GM19455 (cell line): ENCODE data around the gene COPS6.

ENCODE experiments used
- ATAC-seq: cut with Tn5 transposase; IDR thresholded peaks from one replicate; pipeline ENCODE4 v1.9.1; 2021; ENCODE audit not compliant: unreplicated experiment

Gene COPS6

GRCh38 chr7:100079024-100079560 is 9.7 kb upstream of the COPS6 start:
- no peak for ATAC-seq

GRCh38 chr7:100080907-100081534 is 7.7 kb upstream of the COPS6 start:
- ATAC-seq = peak; percentile 29

- peak; percentile 74 for ATAC-seq
Observed at GRCh38 chr7:100081535-100082102, 7.2 kb upstream of the COPS6 start, which contains the start of gene ZNF3. Gene ZNF3 (minus strand): TSS chr7:100081723. CDS start chr7:100077357, 4,366 bp downstream.

- no peak for ATAC-seq
Observed at GRCh38 chr7:100082978-100083377, 5.8 kb upstream of the COPS6 start.

GRCh38 chr7:100085515-100085914 is 3.3 kb upstream of the COPS6 start:
- ATAC-seq = no peak

DNA sequence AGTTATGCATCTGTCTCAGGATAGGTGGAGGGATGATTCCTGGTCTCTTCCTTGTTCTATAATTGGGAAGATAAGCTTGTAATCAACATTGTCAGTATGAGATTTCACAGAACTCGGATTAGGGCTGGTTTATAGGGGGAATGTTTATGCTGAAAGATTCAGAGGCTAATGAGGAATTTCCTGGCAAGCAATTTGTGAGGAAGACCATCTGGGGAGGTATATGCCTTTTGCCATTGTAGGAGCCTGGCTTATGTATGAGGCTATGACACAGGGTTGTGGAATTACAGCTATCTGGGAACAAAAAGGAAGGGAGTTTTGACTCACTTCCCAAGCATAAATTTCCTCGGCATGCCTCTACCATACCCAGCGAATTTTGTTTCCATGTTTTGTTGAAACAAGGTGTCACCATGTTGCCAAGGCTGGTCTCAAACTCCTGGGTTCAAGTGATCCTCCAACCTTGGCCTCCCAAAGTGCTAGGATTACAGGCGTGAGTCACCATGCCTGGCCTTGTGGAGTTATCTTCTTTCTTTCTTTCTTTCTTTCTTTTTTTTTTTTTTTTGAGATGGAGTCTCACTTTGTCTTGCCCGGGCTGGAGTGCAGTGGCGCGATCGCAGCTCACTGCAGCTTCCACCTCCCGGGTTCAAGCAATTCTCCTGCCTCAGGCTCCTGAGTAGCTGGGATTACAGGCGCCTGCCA is 1.6 kb upstream of the COPS6 start:
- no peak for ATAC-seq

DNA sequence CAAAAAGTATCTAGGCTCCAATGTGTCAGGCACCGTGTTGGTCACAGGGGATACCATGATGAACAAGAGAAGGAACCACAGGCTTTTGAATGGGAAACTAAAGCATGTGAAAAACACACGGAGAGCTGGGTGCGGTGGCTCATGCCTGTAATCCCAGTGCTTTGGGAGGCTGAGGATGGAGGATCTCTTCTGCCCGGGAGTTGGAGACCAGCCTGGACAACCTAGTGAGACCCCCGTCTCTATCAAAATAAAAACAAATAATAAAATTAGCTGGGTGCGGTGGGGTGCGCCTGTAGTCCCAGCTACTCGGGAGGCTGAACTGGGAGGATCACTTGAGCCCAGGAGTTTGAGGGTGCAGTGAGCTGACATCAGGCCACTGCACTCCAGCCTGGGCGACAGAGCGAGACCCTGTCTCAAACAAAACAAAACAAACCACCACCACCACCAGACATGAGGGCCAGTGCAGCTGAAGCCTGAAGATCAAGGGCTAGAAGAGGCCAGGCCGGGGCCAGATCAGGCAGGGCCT is 611 bp upstream of the COPS6 start:
- ATAC-seq = no peak

DNA sequence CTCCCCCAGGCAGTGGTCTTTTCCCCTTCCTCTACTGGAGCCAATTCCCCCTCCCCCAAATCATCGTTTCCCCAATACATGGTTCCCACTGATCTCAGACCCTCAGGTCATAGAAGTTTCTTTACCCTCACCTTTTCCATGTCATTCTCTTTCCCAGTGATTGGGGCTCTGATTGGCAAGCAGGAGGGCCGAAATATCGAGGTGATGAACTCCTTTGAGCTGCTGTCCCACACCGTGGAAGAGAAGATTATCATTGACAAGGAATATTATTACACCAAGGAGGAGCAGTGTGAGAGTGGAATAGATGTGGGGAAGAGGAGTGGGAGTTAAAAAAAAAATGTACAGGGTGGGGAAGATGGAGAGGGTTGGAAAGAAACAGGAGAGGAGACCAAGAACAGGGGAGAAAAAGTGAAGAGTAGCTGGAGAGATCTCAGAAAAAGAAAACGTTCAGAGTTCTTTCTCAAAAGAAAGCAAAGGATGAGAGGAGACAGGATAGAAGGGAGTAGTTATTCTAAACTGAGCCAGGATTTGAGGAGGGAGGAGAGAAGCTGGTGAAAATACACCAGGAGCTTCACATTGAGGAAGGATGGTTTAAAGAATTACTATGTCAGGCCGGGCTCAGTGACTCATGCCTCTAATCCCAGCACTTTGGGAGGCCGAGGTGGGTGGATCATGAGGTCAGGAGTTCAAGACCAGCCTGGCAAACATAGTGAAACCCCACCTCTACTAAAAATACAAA is 858 bp downstream of the COPS6 start:
- ATAC-seq = no peak

DNA sequence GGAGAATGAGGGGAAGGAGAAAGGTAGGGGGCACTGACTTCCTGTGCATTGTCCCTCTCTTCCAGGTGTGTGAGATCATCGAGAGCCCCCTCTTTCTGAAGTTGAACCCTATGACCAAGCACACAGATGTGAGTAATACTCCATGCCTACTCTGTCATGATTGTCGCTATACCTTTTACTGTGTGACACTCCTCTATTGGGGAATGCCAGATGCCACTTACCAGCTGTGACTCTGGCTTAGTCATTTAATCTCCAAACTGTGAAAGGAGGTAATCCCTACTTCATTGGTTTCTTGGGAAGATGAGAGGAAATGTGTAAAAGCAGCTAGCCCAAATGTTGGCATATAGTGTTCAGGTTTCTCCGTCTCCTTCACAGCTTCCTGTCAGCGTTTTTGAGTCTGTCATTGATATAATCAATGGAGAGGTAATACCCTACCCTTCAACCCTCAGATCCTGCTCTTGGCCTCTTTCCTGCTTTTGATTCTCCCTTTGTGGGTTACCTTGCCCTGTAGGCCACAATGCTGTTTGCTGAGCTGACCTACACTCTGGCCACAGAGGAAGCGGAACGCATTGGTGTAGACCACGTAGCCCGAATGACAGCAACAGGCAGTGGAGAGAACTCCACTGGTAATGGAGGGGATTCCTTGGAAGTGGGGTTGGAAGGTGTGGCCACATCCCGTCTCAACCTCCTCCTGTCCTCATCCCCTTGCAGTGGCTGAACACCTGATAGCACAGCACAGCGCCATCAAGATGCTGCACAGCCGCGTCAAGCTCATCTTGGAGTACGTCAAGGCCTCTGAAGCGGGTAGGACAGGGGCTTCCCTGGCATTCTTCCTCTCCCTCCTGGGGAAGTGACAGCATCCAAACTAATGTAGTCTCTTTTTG is 2.0 kb downstream of the COPS6 start:
- no peak for ATAC-seq

- no peak for ATAC-seq
Observed at GRCh38 chr7:100091411-100092181, 2.8 kb downstream of the COPS6 start.

DNA sequence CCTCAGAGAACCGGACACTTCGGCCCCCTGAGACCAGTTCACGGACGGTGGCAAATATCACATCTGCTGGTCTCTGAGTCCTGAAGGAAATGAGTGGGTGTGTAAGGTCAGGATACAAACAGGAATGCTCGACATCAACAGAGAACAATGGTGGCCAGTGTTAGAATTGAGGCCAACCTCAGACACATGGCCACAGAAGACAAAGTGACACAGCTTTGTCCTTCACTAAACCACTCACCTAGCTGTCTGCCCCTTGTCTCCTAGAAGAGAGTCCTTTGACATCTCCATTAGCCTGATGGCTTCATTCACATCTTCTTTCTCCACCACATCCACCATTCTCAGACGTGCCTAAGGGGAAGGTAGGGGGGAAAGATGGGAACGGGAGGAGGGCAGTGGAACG is 4.3 kb downstream of the COPS6 start:
- ATAC-seq = no peak

GRCh38 chr7:100093498-100093897 is 4.7 kb downstream of the COPS6 start:
- no peak for ATAC-seq

DNA sequence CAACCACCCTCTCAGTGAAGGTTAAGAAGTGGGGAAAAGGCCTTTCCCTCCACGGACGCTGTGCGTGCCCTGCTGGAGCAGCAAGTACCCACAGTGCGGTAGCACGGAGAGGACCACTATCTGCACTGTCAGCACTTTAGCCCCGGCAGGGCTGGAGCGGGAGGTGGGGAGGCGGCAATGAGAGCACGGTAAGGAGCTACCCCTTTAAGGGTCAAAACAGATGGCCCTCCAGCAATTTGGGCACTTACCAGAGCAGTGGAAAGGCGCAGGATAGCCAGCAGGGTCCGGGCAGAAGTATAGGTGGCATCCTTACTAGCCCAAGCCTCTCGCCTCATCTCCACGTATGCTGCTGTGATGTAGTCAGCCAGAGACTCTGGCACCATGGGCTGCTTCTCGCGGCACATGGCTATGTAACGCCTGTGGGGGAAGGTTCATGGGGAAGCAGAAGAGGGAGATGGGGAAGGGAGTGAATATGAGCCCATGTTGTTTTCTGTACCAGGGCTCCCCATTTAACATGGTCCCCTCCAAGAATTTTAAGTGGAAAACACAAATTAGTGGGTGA is 5.2 kb downstream of the COPS6 start:
- no peak for ATAC-seq

- ATAC-seq = no peak
Observed at GRCh38 chr7:100095289-100095688, 6.5 kb downstream of the COPS6 start.

- ATAC-seq = no peak
Observed at GRCh38 chr7:100095704-100096103, 6.9 kb downstream of the COPS6 start.

- ATAC-seq = no peak
Observed at GRCh38 chr7:100098913-100099312, 10.1 kb downstream of the COPS6 start.

- ATAC-seq = no peak
Observed at GRCh38 chr7:100099452-100099851, 10.7 kb downstream of the COPS6 start.

DNA sequence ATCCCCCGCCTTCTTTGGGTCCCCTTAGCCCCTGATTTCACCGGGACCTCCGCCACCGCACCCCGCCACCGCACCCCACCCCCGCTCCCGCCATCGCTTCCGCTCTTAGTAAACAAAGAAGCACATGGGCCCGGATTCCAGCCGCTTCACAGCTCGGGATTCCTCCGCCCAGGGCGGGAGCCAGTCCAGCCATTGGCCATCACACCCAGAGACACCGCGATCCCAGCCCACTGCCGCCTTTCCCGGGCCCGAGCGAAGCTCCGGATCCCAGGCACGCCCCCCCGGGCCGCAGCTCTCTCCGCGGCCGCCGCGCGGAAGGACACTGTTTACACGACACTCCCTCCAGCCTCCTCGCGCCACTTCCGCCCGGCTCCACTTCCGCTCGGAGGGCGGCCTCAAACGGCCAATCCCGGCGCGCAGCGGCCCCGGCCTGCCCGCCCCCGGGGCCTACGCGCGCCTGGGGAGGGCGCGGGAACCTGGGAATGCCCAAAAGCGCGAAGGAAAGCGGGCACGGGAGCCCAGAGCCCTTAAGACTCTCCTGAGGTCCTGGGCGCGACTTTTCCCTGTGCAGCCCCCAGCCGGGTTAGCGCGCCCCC is 11.7 kb downstream of the COPS6 start:
- peak; percentile 61 for ATAC-seq
